Measurements from ENCODE around the gene TAF15. TPM values are rescaled to one million over a fixed set of nuclear protein-coding genes. Genes with fewer than 3 reads are reported as not detected.
A peak's percentile ranks its signal among the peaks of the same experiment; 100 is the strongest.

TAF15 gene
- total and polyA plus RNA-seq, 2 of the 13 experiments (the other 11 are each of a cell fraction or from before 2014, with no cell fraction given) = 25.2 to 26.5 TPM

- TF ChIP-seq HMGXB3 (CRISPR knock-in tag; IDR thresholded peaks at IDR 0.05; ENCODE audit: borderline replicate concordance) (no peak), ZFAT (CRISPR knock-in tag; conservative IDR thresholded peaks at IDR 0.05) (no peak), SOX13 (IDR thresholded peaks at IDR 0.05) (no peak), SOX13 (CRISPR knock-in tag; conservative IDR thresholded peaks at IDR 0.05 in 1 of 2, IDR thresholded peaks at IDR 0.05 in 1 of 2) (no peak), TBX2 (CRISPR knock-in tag; IDR thresholded peaks at IDR 0.05; ENCODE audit: borderline replicate concordance) (peak; percentile 67; the same call in 1 of the 2 replicates), NFATC3 (CRISPR knock-in tag; IDR thresholded peaks at IDR 0.05) (peak; percentile 80; the same call in 1 of the 2 replicates), ZNF180 (CRISPR knock-in tag; IDR thresholded peaks at IDR 0.05; ENCODE audit: borderline replicate concordance, low read depth) (no peak), KAT7 (CRISPR knock-in tag; IDR thresholded peaks at IDR 0.05; ENCODE audit: borderline replicate concordance) (no peak), RFX3 (CRISPR knock-in tag; IDR thresholded peaks at IDR 0.05) (no peak), MIER2 (CRISPR knock-in tag; IDR thresholded peaks at IDR 0.05) (no peak), MLXIP (CRISPR knock-in tag; IDR thresholded peaks at IDR 0.05; ENCODE audit: borderline replicate concordance) (no peak), ZNF550 (CRISPR knock-in tag; IDR thresholded peaks at IDR 0.05; ENCODE audit: borderline replicate concordance) (no peak), ZNF446 (CRISPR knock-in tag; IDR thresholded peaks at IDR 0.05) (peak; percentile 71; the same call in 1 of the 2 replicates), CBX5 (CRISPR knock-in tag; IDR thresholded peaks at IDR 0.05; ENCODE audit: borderline replicate concordance) (peak; percentile 18; the same call in 1 of the 2 replicates), TBL1XR1 (IDR thresholded peaks at IDR 0.05; ENCODE audit: borderline replicate concordance, low read length, partially characterized antibody) (no peak), HNRNPLL (IDR thresholded peaks at IDR 0.05; ENCODE audit: low read depth, low read length, poor library complexity, severe bottlenecking) (peak; percentile 67), SRY (CRISPR knock-in tag; IDR thresholded peaks at IDR 0.05) (peak; percentile 77; the same call in 1 of the 2 replicates), E2F2 (CRISPR knock-in tag; IDR thresholded peaks at IDR 0.05; ENCODE audit: borderline replicate concordance) (no peak), ZFP62 (CRISPR knock-in tag; IDR thresholded peaks at IDR 0.05) (no peak)
Measured at GRCh38 chr17:35808962-35809854, at the start of gene TAF15 (continued).

Measured in HepG2 (cell line).